AG09319 (cell line): Measurements from ENCODE around the gene GPR32.
A peak's percentile ranks its signal among the peaks of the same experiment; 100 is the strongest.
"Not testable (repeated sequence)": the region's sequence is repeated elsewhere in the genome, so short reads cannot be mapped to it uniquely, and the experiment has no call there.

Experiments used
- DNase-seq: peaks from one replicate; pipeline ENCODE4 v3.0.0-alpha.2; 2010; ENCODE audit warnings: low read depth; ENCODE audit errors: extremely low read depth
- TF ChIP-seq, protein P1 (sequence below): IDR thresholded peaks from 2 replicates; pipeline ENCODE4 v1.5.1; 2011; ENCODE audit warnings: low read depth, mild to moderate bottlenecking, inconsistent platforms, low read length, moderate library complexity

GPR32 gene

DNA sequence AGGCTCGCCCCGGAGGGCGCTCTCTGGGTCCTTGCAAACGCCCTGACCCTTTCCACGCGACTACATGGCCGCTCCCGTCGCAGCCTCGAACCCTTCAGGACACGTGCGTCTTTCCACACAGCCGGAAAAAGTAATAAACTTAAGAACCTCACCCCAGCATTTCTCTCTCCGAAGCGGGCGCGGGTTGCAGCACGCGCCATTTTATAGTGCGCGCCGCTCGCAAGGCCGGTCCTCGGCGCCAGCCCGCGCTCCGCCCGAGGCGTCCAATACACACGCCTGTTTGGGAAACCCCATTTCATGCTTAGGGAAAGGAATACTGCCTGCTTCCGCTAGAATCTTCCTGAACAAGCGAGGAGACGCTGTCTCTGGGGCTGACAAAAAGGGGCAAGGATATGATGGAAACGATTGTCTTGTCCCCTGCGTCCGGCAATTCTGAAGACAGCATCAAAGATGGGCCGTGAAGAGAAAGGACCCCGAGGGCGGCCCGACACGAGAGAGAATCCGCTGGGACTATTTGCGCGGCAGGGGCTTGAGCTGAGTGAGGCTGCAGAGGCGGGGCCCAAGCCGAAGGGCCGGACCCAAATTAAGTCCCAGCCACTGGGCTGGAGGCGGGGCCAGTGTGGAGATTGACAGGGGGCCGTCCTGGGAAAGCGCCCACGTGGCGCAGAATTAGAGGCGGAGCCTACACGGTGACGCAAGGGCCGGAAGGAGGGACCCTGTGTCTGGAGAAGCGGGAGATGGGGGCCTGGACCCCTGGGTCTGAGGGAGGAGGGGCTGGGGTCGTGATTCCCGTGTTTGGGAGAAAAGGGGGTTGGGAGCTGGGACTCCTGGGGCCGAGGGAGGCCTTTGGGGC lies 34.4 kb downstream of the GPR32 start:
- TF ChIP-seq, protein P1, sequence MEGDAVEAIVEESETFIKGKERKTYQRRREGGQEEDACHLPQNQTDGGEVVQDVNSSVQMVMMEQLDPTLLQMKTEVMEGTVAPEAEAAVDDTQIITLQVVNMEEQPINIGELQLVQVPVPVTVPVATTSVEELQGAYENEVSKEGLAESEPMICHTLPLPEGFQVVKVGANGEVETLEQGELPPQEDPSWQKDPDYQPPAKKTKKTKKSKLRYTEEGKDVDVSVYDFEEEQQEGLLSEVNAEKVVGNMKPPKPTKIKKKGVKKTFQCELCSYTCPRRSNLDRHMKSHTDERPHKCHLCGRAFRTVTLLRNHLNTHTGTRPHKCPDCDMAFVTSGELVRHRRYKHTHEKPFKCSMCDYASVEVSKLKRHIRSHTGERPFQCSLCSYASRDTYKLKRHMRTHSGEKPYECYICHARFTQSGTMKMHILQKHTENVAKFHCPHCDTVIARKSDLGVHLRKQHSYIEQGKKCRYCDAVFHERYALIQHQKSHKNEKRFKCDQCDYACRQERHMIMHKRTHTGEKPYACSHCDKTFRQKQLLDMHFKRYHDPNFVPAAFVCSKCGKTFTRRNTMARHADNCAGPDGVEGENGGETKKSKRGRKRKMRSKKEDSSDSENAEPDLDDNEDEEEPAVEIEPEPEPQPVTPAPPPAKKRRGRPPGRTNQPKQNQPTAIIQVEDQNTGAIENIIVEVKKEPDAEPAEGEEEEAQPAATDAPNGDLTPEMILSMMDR, result no peak
- DNase-seq, result peak; percentile 98

DNA sequence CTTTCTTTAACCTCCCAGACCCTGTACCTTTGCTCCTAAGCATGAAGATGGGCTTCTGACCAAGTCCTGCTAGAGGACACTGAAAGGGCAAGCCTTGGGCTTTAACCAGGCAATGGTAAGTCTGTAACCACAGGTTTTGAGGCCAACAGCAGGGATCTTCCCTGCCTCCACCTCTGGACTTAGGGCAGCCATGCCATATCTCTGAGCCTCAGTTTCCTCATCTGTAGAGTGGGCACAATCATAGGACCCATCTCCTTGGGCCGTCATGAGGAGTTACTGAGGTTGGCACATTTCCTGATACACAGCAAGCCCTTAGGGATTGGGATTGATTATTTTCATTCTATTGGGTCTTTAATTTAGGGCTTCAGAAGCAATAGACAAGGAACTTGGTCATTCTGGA lies 38.6 kb downstream of the GPR32 start:
- TF ChIP-seq, protein P1, result no peak
- no peak for DNase-seq

- not testable (repeated sequence) for DNase-seq
These were observed 41.5 kb downstream of the GPR32 start for GRCh38 chr19:50811622-50812238.

GRCh38 chr19:50812474-50812873 lies 42.2 kb downstream of the GPR32 start:
- TF ChIP-seq, protein P1, result no peak
- no peak for DNase-seq

GRCh38 chr19:50814883-50815282 lies 44.6 kb downstream of the GPR32 start:
- TF ChIP-seq, protein P1, result no peak
- no peak for DNase-seq

- no peak for DNase-seq
- TF ChIP-seq, protein P1, result no peak
These were observed 45.2 kb downstream of the GPR32 start for GRCh38 chr19:50815439-50815838.

GRCh38 chr19:50817941-50818858 lies 47.9 kb downstream of the GPR32 start:
- TF ChIP-seq, protein P1, result no peak
- no peak for DNase-seq
